OCI-LY3 (cell line): ENCODE data around the gene CHTF18.

Experiments used
- EZH2phosphoT487 ChIP-seq: fragments of 200-600 bp; shearing (Covaris generic); IDR thresholded peaks from 2 replicates; pipeline ENCODE4 v1.6.1; 2018; ENCODE audit warnings: antibody characterized with exemption, mixed run types, low read depth
- TF ChIP-seq, protein P1 (sequence below): fragments of 200-600, 300-600 bp; sonication (generic); IDR thresholded peaks from 2 replicates; pipeline ENCODE4 v1.5.1; 2014; ENCODE audit warnings: antibody characterized with exemption, low read length, low read depth

DNA sequence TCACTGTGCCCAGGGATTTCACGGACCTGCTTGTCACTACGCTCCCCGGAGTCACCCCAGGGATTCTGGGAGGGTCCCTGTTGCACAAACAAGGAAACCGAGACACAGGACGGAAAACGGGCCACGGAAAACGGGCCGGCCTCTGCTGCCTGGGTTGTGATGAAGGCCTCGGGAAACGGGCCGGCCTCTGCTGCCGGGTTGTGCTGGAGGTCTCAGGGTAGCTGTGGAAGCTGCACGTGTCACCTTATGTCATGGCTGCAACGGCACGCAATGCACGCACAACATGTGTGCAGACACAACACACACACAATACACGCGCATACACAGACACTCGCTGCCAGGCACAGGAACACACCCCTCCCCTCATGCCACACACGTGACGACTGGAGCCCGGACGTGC lies 39.1 kb downstream of the CHTF18 start:
- TF ChIP-seq, protein P1, sequence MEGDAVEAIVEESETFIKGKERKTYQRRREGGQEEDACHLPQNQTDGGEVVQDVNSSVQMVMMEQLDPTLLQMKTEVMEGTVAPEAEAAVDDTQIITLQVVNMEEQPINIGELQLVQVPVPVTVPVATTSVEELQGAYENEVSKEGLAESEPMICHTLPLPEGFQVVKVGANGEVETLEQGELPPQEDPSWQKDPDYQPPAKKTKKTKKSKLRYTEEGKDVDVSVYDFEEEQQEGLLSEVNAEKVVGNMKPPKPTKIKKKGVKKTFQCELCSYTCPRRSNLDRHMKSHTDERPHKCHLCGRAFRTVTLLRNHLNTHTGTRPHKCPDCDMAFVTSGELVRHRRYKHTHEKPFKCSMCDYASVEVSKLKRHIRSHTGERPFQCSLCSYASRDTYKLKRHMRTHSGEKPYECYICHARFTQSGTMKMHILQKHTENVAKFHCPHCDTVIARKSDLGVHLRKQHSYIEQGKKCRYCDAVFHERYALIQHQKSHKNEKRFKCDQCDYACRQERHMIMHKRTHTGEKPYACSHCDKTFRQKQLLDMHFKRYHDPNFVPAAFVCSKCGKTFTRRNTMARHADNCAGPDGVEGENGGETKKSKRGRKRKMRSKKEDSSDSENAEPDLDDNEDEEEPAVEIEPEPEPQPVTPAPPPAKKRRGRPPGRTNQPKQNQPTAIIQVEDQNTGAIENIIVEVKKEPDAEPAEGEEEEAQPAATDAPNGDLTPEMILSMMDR = no peak
- no peak for TF ChIP-seq EZH2phosphoT487
